ENCODE results near the gene KIAA0930. TPM values are rescaled to one million over a fixed set of nuclear protein-coding genes. Genes with fewer than 3 reads are reported as not detected.

The KIAA0930 gene
- total RNA-seq, 1 experiment from 2014 or later = 54.8 TPM

- POLR2A ChIA-PET (ENCODE audit: low non-redundant PET) = no interaction called here
- intact Hi-C loops (cut with micrococcal nuclease; ENCODE audit: unreplicated experiment) = no loop called here
- Histone ChIP-seq H3K27ac (ENCODE audit: low read depth, low read length, poor library complexity, severe bottlenecking) (no peak overlapping the region), H3K36me3 (ENCODE audit: insufficient read depth, low read length, poor library complexity, severe bottlenecking) (no peaks in the 10 kb centered on the region), H3K4me1 (ENCODE audit: insufficient read depth, low read length, poor library complexity, severe bottlenecking) (no peaks in the 10 kb centered on the region), H3K9me3 (ENCODE audit: low read depth, low read length, poor library complexity, severe bottlenecking) (no peaks in the 10 kb centered on the region), H3K4me3 (ENCODE audit: low read depth, low read length, poor library complexity, severe bottlenecking) (no peak overlapping the region), H3K27me3 (replicated peaks; ENCODE audit: insufficient read depth, low read depth, low read length, poor library complexity) (no peaks in the 10 kb centered on the region)
- DNase-seq (ENCODE audit: low spot score) = no peak
- TF ChIP-seq EZH2 (IDR thresholded peaks at IDR 0.05; ENCODE audit: borderline replicate concordance, low read depth, low read length, poor library complexity, severe bottlenecking) (no peak), CTCF (conservative IDR thresholded peaks at IDR 0.05; ENCODE audit: low read depth, low read length) (no peak)
- no TSS peak for BruUV-seq (replicated peaks)
- CTCF ChIA-PET = interaction anchor here (0.6 kb wide), 1 partner anchor 359 kb away, joined by 4 read pairs; no protein-coding TSS in a partner anchor
These were observed 89.2 kb downstream of the KIAA0930 start for GRCh38 chr22:45151503-45151902.

- ChIA-PET CTCF (no interaction called here), POLR2A (ENCODE audit: low non-redundant PET) (no interaction called here)
- BruUV-seq (replicated peaks) = no TSS peak
- no peaks in the 10 kb centered on the region for H3K27me3 ChIP-seq (replicated peaks; ENCODE audit: insufficient read depth, low read depth, low read length, poor library complexity)
- no peaks in the 10 kb centered on the region for H3K36me3 ChIP-seq (ENCODE audit: insufficient read depth, low read length, poor library complexity, severe bottlenecking)
- H3K9me3 ChIP-seq (ENCODE audit: low read depth, low read length, poor library complexity, severe bottlenecking) = no peaks in the 10 kb centered on the region
- H3K4me3 ChIP-seq (ENCODE audit: low read depth, low read length, poor library complexity, severe bottlenecking) = no peak overlapping the region
- H3K27ac ChIP-seq (ENCODE audit: low read depth, low read length, poor library complexity, severe bottlenecking) = no peak overlapping the region
- intact Hi-C loops (cut with micrococcal nuclease; ENCODE audit: unreplicated experiment) = no loop called here
- DNase-seq (ENCODE audit: low spot score) = no peak
- TF ChIP-seq CTCF (conservative IDR thresholded peaks at IDR 0.05; ENCODE audit: low read depth, low read length) (no peak), EZH2 (IDR thresholded peaks at IDR 0.05; ENCODE audit: borderline replicate concordance, low read depth, low read length, poor library complexity, severe bottlenecking) (no peak)
- no peaks in the 10 kb centered on the region for H3K4me1 ChIP-seq (ENCODE audit: insufficient read depth, low read length, poor library complexity, severe bottlenecking)
These were observed 90.6 kb downstream of the KIAA0930 start for GRCh38 chr22:45150139-45150538.

- POLR2A ChIA-PET (ENCODE audit: low non-redundant PET) = no interaction called here
- TF ChIP-seq CTCF (conservative IDR thresholded peaks at IDR 0.05; ENCODE audit: low read depth, low read length) (no peak), EZH2 (IDR thresholded peaks at IDR 0.05; ENCODE audit: borderline replicate concordance, low read depth, low read length, poor library complexity, severe bottlenecking) (no peak)
- intact Hi-C loops (cut with micrococcal nuclease; ENCODE audit: unreplicated experiment) = no loop called here
These were observed 91.0 kb downstream of the KIAA0930 start for GRCh38 chr22:45149671-45150070.

More at GRCh38 chr22:45149671-45150070, 91.0 kb downstream of the KIAA0930 start:
- CTCF ChIA-PET = no interaction called here
- no peak for DNase-seq (ENCODE audit: low spot score)
- Histone ChIP-seq H3K27ac (ENCODE audit: low read depth, low read length, poor library complexity, severe bottlenecking) (no peak overlapping the region), H3K4me1 (ENCODE audit: insufficient read depth, low read length, poor library complexity, severe bottlenecking) (no peaks in the 10 kb centered on the region), H3K36me3 (ENCODE audit: insufficient read depth, low read length, poor library complexity, severe bottlenecking) (no peaks in the 10 kb centered on the region), H3K27me3 (replicated peaks; ENCODE audit: insufficient read depth, low read depth, low read length, poor library complexity) (no peaks in the 10 kb centered on the region), H3K4me3 (ENCODE audit: low read depth, low read length, poor library complexity, severe bottlenecking) (no peak overlapping the region), H3K9me3 (ENCODE audit: low read depth, low read length, poor library complexity, severe bottlenecking) (no peaks in the 10 kb centered on the region)
- BruUV-seq (replicated peaks) = no TSS peak

All from A673 (cell line).